Neutrophil (primary cell): Measurements from ENCODE around the gene HOXA1.

Experiments
- H3K27ac ChIP-seq: fragments of 200-600 bp; sonication (generic); 2 replicates; pipeline ENCODE4 v1.5.1; 2016; ENCODE audit warnings: mild to moderate bottlenecking, moderate library complexity
- H3K27me3 ChIP-seq: fragments of 200-600 bp; sonication (generic); 2 replicates; pipeline ENCODE4 v1.6.0; 2016; ENCODE audit warnings: mild to moderate bottlenecking
- H3K36me3 ChIP-seq: fragments of 200-600 bp; sonication (generic); 2 replicates; pipeline ENCODE4 v1.5.1; 2017
- H3K4me1 ChIP-seq, 2 experiments: fragments of 200-600 bp in 1 of 2; sonication (generic) in 1 of 2; 1 replicate in 1 of 2; 2 replicates in 1 of 2; pipeline versions ENCODE4 v1.5.1 to v1.6.1; 2013 to 2016; ENCODE audit warnings: low read depth in 1 of 2, low read length in 1 of 2, mild to moderate bottlenecking in 1 of 2, moderate library complexity in 1 of 2; ENCODE audit not compliant: control insufficient read depth in 1 of 2, insufficient read depth in 1 of 2
- H3K4me3 ChIP-seq, 2 experiments: fragments of 200-600 bp in 1 of 2; sonication (generic) in 1 of 2; 1 replicate in 1 of 2; 2 replicates in 1 of 2; pipeline ENCODE4 v1.5.1; 2013 to 2016; ENCODE audit warnings: low read depth in 1 of 2, low read length in 1 of 2, mild to moderate bottlenecking in 1 of 2, moderate library complexity in 1 of 2
- H3K9me3 ChIP-seq: fragments of 200-600 bp; sonication (generic); 2 replicates; pipeline ENCODE4 v1.5.1; 2016
- CTCF ChIP-seq: fragments of 200-600 bp; sonication (generic); IDR thresholded peaks from 2 replicates; pipeline ENCODE4 v1.5.1; 2016; ENCODE audit warnings: antibody characterized with exemption

The HOXA1 gene

GRCh38 chr7:27130540-27131389 lies 35.0 kb upstream of the HOXA1 start, which contains the start of gene HOXA4:
TSS of gene HOXA4 (minus strand) at chr7:27130757. CDS start at chr7:27130733, 24 bp downstream.
- Histone ChIP-seq H3K27me3 (peaks cover 63% of the 10 kb centered on the region), H3K36me3 (no peaks in the 10 kb centered on the region), H3K9me3 (no peaks in the 10 kb centered on the region), H3K27ac (peak within 1 kb of the TSS; percentile 77), H3K4me1 (peaks cover 25 to 28% of the 10 kb centered on the region in 2 experiments), H3K4me3 (peak within 1 kb of the TSS; percentile 66 to 81)
- TF ChIP-seq CTCF, result peak; percentile 10

DNA sequence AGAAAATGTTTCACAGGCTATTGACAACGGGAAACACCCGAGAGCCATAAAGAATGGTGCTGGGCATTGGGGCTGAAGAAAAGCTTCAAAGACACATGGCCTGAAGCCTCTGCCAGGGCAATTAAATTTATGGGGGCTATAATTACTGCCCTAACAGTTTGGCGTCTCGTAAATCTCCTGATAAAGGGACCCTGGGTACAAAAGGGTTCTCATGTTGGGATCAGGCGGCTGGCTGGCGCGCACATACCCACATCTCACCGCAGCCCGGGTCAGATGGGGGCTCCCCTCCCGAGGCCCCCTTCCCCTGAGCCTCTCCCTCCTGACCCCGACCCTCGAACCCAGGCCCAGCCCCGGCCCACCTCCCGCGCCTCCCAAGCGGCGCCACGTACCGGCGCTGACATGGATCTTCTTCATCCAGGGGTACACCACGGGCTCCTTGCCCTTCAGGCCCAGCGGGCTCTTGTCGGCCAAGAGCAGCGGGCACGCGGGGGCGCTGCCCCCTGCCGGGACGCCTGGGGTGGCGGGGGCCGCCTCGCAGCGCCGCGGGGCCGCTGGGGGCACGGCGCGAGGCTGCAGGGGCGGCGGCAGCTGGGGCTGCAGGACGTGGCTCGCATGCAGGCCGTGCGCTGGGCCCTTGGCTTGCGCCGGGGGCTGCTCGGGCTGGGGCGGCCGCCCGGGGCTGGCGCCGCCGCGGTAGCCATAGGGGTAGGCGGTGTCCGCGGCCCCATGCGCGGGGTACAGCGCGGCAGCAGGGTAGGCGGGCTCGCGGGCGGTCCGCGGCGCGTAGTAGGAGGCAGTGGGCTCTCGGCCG lies 34.1 kb upstream of the HOXA1 start:
- TF ChIP-seq CTCF, result no peak
- peak overlapping the region; percentile 77 for H3K27ac ChIP-seq
- peak overlapping the region; percentile 66 to 81 for H3K4me3 ChIP-seq
- no peaks in the 10 kb centered on the region for H3K9me3 ChIP-seq
- H3K27me3 ChIP-seq, result peaks cover 62% of the 10 kb centered on the region
- H3K4me1 ChIP-seq, result peaks cover 17 to 20% of the 10 kb centered on the region in 2 experiments
- H3K36me3 ChIP-seq, result no peaks in the 10 kb centered on the region

DNA sequence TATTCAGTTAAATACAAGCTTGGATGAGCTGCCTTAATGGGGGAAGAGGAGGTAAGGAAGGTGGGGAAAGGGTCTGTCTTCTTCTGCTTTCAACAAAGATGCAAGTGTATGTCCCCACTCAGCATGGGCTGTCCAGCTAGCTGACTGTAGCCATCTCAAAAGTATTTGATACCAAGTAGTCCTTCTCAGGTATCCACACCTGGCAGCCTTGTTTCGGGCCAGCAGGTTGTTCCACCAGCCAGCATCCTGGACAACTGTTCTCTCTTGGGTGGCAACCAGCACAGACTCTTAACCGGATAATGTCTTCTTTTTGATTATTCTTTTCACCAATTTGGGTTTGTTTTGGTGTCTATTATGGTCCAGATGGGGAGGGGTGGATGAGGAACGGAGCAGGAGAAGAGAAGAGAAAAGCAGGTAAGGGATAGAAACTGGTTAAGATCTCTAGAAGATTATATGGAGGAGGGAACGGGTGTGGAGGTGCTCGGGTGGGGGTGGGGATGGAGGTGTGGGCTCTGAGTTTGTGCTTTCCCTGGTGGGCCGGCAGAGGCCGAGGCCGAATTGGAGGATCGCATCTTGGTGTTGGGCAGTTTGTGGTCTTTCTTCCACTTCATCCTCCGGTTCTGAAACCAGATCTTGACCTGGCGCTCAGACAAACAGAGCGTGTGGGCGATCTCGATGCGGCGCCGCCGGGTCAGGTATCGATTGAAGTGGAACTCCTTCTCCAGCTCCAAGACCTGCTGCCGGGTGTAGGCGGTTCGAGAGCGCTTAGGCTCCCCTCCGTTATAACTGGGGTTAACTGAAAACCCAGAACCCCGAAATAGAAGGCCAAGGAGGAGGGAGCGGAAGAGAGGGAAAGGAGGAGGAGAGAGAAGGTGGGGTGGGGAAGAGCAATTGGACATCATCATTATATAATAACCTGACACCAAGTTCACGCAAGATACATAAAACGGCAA lies 33.3 kb upstream of the HOXA1 start:
- H3K4me3 ChIP-seq, result no peak overlapping the region

DNA sequence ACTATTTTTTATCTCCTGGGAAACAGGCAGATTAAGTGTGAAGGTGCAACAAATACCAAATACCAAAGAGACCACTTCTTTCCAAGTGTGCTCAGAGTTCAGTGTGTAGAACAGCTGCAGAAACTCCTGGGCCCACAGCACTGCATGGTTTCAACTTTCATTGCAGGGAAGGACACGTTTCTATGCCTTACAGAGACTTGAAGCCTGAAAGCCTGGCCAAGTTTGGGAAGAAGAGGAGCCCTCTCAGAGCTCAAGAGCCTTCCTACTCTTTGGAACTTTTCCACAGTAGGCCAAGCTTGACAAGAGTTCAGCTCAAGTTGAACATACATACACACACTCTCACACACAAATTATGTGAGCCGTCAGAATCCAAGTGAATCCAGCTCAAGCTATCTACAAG lies 32.2 kb upstream of the HOXA1 start:
- H3K9me3 ChIP-seq, result no peaks in the 10 kb centered on the region
- H3K4me3 ChIP-seq, result no peak overlapping the region
- peaks cover 5 to 11% of the 10 kb centered on the region in 2 experiments for H3K4me1 ChIP-seq
- TF ChIP-seq CTCF, result no peak
- no peak overlapping the region for H3K27ac ChIP-seq
- no peaks in the 10 kb centered on the region for H3K36me3 ChIP-seq
- H3K27me3 ChIP-seq, result peaks cover 63% of the 10 kb centered on the region

More for the DNA sequence above, 33.3 kb upstream of the HOXA1 start:
- H3K4me1 ChIP-seq, result peaks cover 9 to 11% of the 10 kb centered on the region in 2 experiments
- H3K27me3 ChIP-seq, result peaks cover 64% of the 10 kb centered on the region
- H3K9me3 ChIP-seq, result no peaks in the 10 kb centered on the region
- no peak for TF ChIP-seq CTCF
- H3K36me3 ChIP-seq, result no peaks in the 10 kb centered on the region
- no peak overlapping the region for H3K27ac ChIP-seq
